ENCODE measurements around the gene TUBA1B.

Gene TUBA1B

DNA sequence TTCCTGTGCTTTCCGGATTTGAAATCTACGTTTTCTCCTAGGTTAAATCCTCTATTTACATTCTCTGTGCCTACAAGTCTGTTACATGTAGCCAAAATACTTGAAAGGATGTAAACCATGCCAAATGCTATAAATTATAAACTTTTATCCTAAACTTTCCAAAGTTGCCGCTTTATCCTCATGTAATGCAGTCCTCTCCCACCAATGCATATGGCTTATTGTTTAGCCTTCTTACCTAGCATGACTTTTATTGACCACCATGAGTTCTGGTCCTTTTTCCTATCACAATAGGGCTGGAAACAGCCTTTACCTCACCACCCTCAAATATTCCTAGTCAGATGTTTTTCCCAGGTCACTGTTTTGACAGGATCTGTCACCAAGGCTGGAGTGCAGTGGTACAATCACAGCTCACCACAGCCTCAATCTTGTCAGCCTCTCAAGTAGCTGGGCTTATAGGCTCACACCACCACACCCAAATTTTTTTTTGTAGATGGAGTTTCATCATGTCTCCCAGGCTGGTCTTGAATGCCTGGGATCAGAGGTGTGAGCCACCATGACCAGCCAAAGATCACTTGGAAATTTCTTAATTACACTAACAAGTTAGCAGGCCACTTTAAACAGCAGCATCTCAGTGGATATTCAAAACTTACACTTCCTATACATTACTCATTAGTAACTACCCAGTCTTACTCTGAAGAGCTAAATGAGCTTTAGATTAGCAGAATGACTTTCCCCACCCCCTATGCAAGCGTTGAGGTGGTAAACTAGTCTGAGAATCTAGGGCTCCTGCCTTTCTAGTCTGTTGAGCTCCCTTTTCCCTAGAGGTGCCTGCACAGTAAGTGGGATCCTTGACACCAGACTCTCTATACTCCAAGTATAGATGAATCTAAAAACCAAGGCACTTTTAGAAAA is 4.1 kb downstream of the TUBA1B start:
- H3F3A ChIP-seq (ENCODE audit: control insufficient read depth, insufficient read depth), result peaks cover 53% of the 10 kb centered on the region

DNA sequence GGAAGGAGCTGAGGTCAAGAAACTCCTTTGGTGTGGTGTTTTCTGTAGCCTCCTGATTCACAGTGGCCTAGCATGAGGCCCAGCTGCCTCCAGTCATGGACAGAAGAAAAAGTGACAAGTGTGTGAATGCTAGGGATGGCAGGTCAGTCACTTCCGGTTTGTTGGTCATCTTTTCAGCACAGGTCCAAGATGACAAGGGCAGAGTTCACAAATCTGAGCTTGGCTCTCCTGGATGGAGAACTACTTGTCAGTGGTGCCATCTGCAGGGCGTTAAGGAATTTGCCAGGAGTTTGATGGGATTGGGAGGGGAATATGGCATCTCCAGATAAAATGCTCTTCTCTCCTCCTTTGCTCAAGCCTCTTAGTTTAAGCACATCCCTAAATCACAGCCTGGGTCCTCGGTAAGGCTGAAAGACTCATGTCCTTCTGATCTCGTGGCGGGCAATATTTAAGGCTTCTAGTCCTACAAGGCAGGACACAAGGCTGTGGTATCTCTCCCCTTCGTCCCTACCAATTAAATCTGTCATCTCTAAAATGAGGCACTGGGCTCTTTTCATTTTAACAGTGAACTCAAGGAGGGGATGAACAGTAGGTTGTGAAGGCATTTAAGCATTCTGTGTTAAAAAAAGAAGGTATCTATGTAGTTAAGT is 10.0 kb downstream of the TUBA1B start:
- Histone ChIP-seq H3K4me3 (ENCODE audit: low read length) (no peak overlapping the region), H3F3A (ENCODE audit: control insufficient read depth, insufficient read depth) (peaks cover 9% of the 10 kb centered on the region), H3K27me3 (ENCODE audit: control insufficient read depth, low read length) (no peaks in the 10 kb centered on the region), H3K9me3 (ENCODE audit: control insufficient read depth, insufficient read depth, low read length) (no peaks in the 10 kb centered on the region), H3K27ac (ENCODE audit: low read depth, low read length) (no peak overlapping the region), H3K36me3 (ENCODE audit: control insufficient read depth, low read length) (no peaks in the 10 kb centered on the region), H3K4me1 (ENCODE audit: control insufficient read depth, low read length) (no peaks in the 10 kb centered on the region), H3K4me2 (ENCODE audit: low read length) (no peak overlapping the region), H3K79me2 (ENCODE audit: control insufficient read depth, low read length) (no peaks in the 10 kb centered on the region), H3K9me2 (replicated peaks; ENCODE audit: control insufficient read depth, low read length) (no peaks in the 10 kb centered on the region), H4K20me1 (ENCODE audit: control insufficient read depth, insufficient read depth, low read depth, low read length) (no peaks in the 10 kb centered on the region)
- no peak for TF ChIP-seq EZH2phosphoT487 (IDR thresholded peaks at IDR 0.05; ENCODE audit: borderline replicate concordance, low read length)
- TF ChIP-seq, protein P1, sequence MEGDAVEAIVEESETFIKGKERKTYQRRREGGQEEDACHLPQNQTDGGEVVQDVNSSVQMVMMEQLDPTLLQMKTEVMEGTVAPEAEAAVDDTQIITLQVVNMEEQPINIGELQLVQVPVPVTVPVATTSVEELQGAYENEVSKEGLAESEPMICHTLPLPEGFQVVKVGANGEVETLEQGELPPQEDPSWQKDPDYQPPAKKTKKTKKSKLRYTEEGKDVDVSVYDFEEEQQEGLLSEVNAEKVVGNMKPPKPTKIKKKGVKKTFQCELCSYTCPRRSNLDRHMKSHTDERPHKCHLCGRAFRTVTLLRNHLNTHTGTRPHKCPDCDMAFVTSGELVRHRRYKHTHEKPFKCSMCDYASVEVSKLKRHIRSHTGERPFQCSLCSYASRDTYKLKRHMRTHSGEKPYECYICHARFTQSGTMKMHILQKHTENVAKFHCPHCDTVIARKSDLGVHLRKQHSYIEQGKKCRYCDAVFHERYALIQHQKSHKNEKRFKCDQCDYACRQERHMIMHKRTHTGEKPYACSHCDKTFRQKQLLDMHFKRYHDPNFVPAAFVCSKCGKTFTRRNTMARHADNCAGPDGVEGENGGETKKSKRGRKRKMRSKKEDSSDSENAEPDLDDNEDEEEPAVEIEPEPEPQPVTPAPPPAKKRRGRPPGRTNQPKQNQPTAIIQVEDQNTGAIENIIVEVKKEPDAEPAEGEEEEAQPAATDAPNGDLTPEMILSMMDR (IDR thresholded peaks at IDR 0.05; ENCODE audit: low read depth, low read length, poor library complexity, severe bottlenecking), result peak; percentile 39

More for the DNA sequence above, 4.1 kb downstream of the TUBA1B start:
- Histone ChIP-seq H3K4me2 (ENCODE audit: low read length) (no peak overlapping the region), H3K79me2 (ENCODE audit: control insufficient read depth, low read length) (peaks cover 28% of the 10 kb centered on the region), H4K20me1 (ENCODE audit: control insufficient read depth, insufficient read depth, low read depth, low read length) (peaks cover 14% of the 10 kb centered on the region), H3K9me2 (replicated peaks; ENCODE audit: control insufficient read depth, low read length) (no peaks in the 10 kb centered on the region), H3K4me3 (ENCODE audit: low read length) (no peak overlapping the region), H3K27me3 (ENCODE audit: control insufficient read depth, low read length) (peaks cover 2% of the 10 kb centered on the region; the same call in 1 of the 2 replicates), H3K27ac (ENCODE audit: low read depth, low read length) (no peak overlapping the region), H3K36me3 (ENCODE audit: control insufficient read depth, low read length) (peaks cover 39% of the 10 kb centered on the region), H3K9me3 (ENCODE audit: control insufficient read depth, insufficient read depth, low read length) (no peaks in the 10 kb centered on the region), H3K4me1 (ENCODE audit: control insufficient read depth, low read length) (peaks cover 21% of the 10 kb centered on the region)
- TF ChIP-seq, protein P1 (IDR thresholded peaks at IDR 0.05; ENCODE audit: low read depth, low read length, poor library complexity, severe bottlenecking), result no peak
- TF ChIP-seq EZH2phosphoT487 (IDR thresholded peaks at IDR 0.05; ENCODE audit: borderline replicate concordance, low read length), result no peak

DNA sequence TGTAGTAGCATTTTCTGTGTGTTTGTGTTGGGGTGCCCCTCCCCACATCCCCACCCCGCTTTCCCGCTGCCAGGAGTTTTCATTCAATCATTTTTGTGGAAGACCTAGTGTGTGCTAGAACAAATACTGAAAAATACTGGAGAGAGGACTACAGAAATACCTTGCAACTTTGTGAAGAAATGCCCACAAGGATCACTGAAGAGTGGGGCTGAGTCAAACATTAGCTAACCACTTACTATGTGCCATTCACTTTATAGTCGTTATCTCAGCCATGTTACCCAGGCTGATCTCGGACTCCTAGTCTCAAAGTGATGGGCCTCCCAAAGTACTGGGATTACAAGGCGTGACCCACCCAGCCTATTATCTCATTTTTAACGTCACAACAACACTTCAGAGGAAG is 20.0 kb downstream of the TUBA1B start:
- TF ChIP-seq EZH2phosphoT487 (IDR thresholded peaks at IDR 0.05; ENCODE audit: borderline replicate concordance, low read length), result no peak
- TF ChIP-seq, protein P1 (IDR thresholded peaks at IDR 0.05; ENCODE audit: low read depth, low read length, poor library complexity, severe bottlenecking), result no peak
- Histone ChIP-seq H4K20me1 (ENCODE audit: control insufficient read depth, insufficient read depth, low read depth, low read length) (no peaks in the 10 kb centered on the region), H3K9me2 (replicated peaks; ENCODE audit: control insufficient read depth, low read length) (no peaks in the 10 kb centered on the region), H3K4me3 (ENCODE audit: low read length) (peak overlapping the region; percentile 94), H3K79me2 (ENCODE audit: control insufficient read depth, low read length) (peaks cover 10% of the 10 kb centered on the region; the same call in 1 of the 2 replicates), H3F3A (ENCODE audit: control insufficient read depth, insufficient read depth) (no peaks in the 10 kb centered on the region), H3K4me2 (ENCODE audit: low read length) (peak overlapping the region; percentile 94), H3K36me3 (ENCODE audit: control insufficient read depth, low read length) (no peaks in the 10 kb centered on the region), H3K9me3 (ENCODE audit: control insufficient read depth, insufficient read depth, low read length) (no peaks in the 10 kb centered on the region), H3K27me3 (ENCODE audit: control insufficient read depth, low read length) (no peaks in the 10 kb centered on the region), H3K27ac (ENCODE audit: low read depth, low read length) (no peak overlapping the region), H3K4me1 (ENCODE audit: control insufficient read depth, low read length) (peaks cover 25% of the 10 kb centered on the region)

All from DOHH2 (cell line).